SK-N-SH (cell line): ENCODE measurements around the gene ZNF66.

Source experiments
- EP300 ChIP-seq, 2 experiments: IDR thresholded peaks; 2 replicates each; pipeline versions ENCODE4 v1.4.0 to v1.6.1; 2012; ENCODE audit warnings: borderline replicate concordance in 1 of 2, low read depth in 1 of 2, low read length in 1 of 2
- FOXM1 ChIP-seq: IDR thresholded peaks from 2 replicates; pipeline ENCODE4 v1.4.0; 2012; ENCODE audit warnings: low read depth, mild to moderate bottlenecking
- JUND ChIP-seq: IDR thresholded peaks from 2 replicates; pipeline ENCODE4 v1.4.0; 2012
- MEF2A ChIP-seq: IDR thresholded peaks from 2 replicates; pipeline ENCODE4 v1.4.0; 2012; ENCODE audit warnings: low read depth, borderline replicate concordance
- MXI1 ChIP-seq: IDR thresholded peaks from 2 replicates; pipeline ENCODE4 v1.6.1; 2012; ENCODE audit warnings: mild to moderate bottlenecking, low read depth, low read length, improper control_type of control experiment
- SIN3A ChIP-seq: IDR thresholded peaks from 2 replicates; pipeline ENCODE4 v1.6.1; 2012; ENCODE audit warnings: low read depth, mild to moderate bottlenecking, low read length, moderate library complexity, borderline replicate concordance
- SMC3 ChIP-seq: IDR thresholded peaks from 2 replicates; pipeline ENCODE4 v1.6.1; 2012; ENCODE audit warnings: low read depth, low read length, improper control_type of control experiment
- TEAD4 ChIP-seq: IDR thresholded peaks from 2 replicates; pipeline ENCODE4 v1.4.0; 2012; ENCODE audit warnings: mild to moderate bottlenecking, borderline replicate concordance; ENCODE audit not compliant: insufficient read depth
- TF ChIP-seq, protein P1 (sequence below): fragments of 200-600 bp; sonication (generic); IDR thresholded peaks from 2 replicates; pipeline ENCODE4 v1.6.1; 2017; ENCODE audit warnings: antibody characterized with exemption, mild to moderate bottlenecking, moderate library complexity
- TF ChIP-seq, protein P2 (sequence below): IDR thresholded peaks from 2 replicates; pipeline ENCODE4 v1.4.0; 2012; ENCODE audit warnings: low read depth, borderline replicate concordance
- TF ChIP-seq, protein P3 (sequence below): IDR thresholded peaks from 2 replicates; pipeline ENCODE4 v1.6.1; 2012; ENCODE audit warnings: mild to moderate bottlenecking, low read depth, low read length, moderate library complexity
- TF ChIP-seq, protein P4 (sequence below): IDR thresholded peaks from 2 replicates; pipeline ENCODE4; 2012

DNA sequence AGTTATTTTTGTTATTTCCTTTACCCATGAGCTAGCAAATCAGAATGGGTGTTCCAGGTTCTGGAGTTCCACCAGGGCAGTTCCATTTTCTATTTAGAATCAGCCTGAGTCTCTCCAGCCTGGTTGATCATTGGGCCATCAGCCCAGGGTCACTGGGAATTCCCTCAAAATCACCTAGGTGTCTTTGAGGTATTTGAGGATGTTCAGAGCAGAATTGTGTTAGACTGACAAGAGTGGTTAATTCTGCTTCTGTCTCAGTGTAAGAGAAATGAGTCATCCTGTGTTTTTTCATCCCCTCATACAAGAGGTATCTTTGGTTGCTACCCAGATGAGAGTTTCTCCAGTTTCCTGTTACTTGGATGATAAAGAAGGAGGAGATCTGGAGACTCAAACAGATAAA is 11.7 kb downstream of the ZNF66 start:
- TF ChIP-seq, protein P1, sequence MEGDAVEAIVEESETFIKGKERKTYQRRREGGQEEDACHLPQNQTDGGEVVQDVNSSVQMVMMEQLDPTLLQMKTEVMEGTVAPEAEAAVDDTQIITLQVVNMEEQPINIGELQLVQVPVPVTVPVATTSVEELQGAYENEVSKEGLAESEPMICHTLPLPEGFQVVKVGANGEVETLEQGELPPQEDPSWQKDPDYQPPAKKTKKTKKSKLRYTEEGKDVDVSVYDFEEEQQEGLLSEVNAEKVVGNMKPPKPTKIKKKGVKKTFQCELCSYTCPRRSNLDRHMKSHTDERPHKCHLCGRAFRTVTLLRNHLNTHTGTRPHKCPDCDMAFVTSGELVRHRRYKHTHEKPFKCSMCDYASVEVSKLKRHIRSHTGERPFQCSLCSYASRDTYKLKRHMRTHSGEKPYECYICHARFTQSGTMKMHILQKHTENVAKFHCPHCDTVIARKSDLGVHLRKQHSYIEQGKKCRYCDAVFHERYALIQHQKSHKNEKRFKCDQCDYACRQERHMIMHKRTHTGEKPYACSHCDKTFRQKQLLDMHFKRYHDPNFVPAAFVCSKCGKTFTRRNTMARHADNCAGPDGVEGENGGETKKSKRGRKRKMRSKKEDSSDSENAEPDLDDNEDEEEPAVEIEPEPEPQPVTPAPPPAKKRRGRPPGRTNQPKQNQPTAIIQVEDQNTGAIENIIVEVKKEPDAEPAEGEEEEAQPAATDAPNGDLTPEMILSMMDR = no peak
- TF ChIP-seq SMC3 = no peak
- no peak for TF ChIP-seq SIN3A
- TF ChIP-seq TEAD4 = no peak
- TF ChIP-seq, protein P2, sequence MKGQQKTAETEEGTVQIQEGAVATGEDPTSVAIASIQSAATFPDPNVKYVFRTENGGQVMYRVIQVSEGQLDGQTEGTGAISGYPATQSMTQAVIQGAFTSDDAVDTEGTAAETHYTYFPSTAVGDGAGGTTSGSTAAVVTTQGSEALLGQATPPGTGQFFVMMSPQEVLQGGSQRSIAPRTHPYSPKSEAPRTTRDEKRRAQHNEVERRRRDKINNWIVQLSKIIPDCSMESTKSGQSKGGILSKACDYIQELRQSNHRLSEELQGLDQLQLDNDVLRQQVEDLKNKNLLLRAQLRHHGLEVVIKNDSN = no peak
- no peak for TF ChIP-seq FOXM1
- TF ChIP-seq, protein P3, sequence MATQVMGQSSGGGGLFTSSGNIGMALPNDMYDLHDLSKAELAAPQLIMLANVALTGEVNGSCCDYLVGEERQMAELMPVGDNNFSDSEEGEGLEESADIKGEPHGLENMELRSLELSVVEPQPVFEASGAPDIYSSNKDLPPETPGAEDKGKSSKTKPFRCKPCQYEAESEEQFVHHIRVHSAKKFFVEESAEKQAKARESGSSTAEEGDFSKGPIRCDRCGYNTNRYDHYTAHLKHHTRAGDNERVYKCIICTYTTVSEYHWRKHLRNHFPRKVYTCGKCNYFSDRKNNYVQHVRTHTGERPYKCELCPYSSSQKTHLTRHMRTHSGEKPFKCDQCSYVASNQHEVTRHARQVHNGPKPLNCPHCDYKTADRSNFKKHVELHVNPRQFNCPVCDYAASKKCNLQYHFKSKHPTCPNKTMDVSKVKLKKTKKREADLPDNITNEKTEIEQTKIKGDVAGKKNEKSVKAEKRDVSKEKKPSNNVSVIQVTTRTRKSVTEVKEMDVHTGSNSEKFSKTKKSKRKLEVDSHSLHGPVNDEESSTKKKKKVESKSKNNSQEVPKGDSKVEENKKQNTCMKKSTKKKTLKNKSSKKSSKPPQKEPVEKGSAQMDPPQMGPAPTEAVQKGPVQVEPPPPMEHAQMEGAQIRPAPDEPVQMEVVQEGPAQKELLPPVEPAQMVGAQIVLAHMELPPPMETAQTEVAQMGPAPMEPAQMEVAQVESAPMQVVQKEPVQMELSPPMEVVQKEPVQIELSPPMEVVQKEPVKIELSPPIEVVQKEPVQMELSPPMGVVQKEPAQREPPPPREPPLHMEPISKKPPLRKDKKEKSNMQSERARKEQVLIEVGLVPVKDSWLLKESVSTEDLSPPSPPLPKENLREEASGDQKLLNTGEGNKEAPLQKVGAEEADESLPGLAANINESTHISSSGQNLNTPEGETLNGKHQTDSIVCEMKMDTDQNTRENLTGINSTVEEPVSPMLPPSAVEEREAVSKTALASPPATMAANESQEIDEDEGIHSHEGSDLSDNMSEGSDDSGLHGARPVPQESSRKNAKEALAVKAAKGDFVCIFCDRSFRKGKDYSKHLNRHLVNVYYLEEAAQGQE = no peak
- TF ChIP-seq MXI1 = no peak
- TF ChIP-seq MEF2A = no peak
- no peak for TF ChIP-seq EP300 (IDR thresholded peaks at IDR 0.05; ENCODE audit: borderline replicate concordance in 1 of 2, low read depth in 1 of 2, low read length in 1 of 2)
- TF ChIP-seq, protein P4, sequence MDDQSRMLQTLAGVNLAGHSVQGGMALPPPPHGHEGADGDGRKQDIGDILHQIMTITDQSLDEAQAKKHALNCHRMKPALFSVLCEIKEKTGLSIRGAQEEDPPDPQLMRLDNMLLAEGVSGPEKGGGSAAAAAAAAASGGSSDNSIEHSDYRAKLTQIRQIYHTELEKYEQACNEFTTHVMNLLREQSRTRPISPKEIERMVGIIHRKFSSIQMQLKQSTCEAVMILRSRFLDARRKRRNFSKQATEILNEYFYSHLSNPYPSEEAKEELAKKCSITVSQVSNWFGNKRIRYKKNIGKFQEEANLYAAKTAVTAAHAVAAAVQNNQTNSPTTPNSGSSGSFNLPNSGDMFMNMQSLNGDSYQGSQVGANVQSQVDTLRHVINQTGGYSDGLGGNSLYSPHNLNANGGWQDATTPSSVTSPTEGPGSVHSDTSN = no peak
- TF ChIP-seq JUND = no peak
